NT2/D1 (cell line): ENCODE data around the gene KSR1.

Source experiments
- DNase-seq: peaks from one replicate; pipeline ENCODE4 v3.0.0-alpha.2; 2011; ENCODE audit warnings: low read depth, low spot score
- H3K27me3 ChIP-seq: 2 replicates; pipeline ENCODE4 v1.6.0; 2011; ENCODE audit warnings: mild to moderate bottlenecking; ENCODE audit not compliant: insufficient read length, insufficient read depth
- H3K36me3 ChIP-seq: 2 replicates; pipeline ENCODE4 v1.6.1; 2011; ENCODE audit warnings: mild to moderate bottlenecking, low read length, mixed read lengths; ENCODE audit not compliant: insufficient read depth, insufficient read length
- H3K4me1 ChIP-seq: 2 replicates; pipeline ENCODE4 v1.5.1; 2011; ENCODE audit not compliant: insufficient read depth, insufficient read length
- H3K4me3 ChIP-seq: 2 replicates; pipeline ENCODE4 v1.5.1; 2011; ENCODE audit warnings: low read depth; ENCODE audit not compliant: insufficient read length
- H3K9ac ChIP-seq: 2 replicates; pipeline ENCODE4 v1.6.0; 2011; ENCODE audit warnings: low read depth; ENCODE audit not compliant: insufficient read length
- H3K9me3 ChIP-seq: 2 replicates; pipeline ENCODE4 v1.5.1; 2011; ENCODE audit warnings: mild to moderate bottlenecking, low read length; ENCODE audit not compliant: insufficient read depth
- SUZ12 ChIP-seq: IDR thresholded peaks from 2 replicates; pipeline ENCODE4 v1.6.1; 2011; ENCODE audit not compliant: insufficient read length, insufficient read depth; ENCODE audit errors: extremely low read depth
- YY1 ChIP-seq: IDR thresholded peaks from 2 replicates; pipeline ENCODE4 v1.6.1; 2011; ENCODE audit not compliant: insufficient read length, insufficient read depth
- ZNF274 ChIP-seq: IDR thresholded peaks from 2 replicates; pipeline ENCODE4 v1.6.1; 2011; ENCODE audit warnings: mild to moderate bottlenecking, low read depth, low read length

The KSR1 gene

DNA sequence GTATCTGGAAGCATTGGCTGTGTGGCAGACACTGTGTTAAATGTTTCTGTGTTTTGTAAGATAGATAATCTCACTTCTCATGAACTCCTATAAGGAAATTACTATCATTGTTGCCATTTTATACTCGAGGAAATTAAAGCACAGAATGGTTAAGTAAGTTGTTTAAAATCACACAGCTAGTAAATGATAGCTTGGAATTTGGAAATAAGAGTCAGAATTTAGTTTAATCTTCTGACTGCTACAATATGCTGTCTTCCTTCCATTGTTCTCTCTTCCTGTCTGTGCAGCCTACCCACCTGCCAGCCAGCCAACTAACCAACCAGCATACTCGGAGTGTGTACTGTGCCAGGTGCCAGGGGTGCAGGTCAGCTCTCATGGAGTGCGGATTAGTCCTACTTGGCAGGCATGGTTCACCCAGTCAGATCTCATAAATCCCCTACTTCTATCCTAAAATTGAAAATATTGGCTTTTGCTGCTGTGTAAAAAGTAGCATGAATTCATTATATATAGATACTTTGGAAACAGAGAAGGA lies 94.8 kb downstream of the KSR1 start:
- TF ChIP-seq SUZ12 (no peak), YY1 (no peak), ZNF274 (no peak)
- peaks cover 14% of the 10 kb centered on the region for H3K36me3 ChIP-seq
- H3K27me3 ChIP-seq, result no peaks in the 10 kb centered on the region
- H3K9me3 ChIP-seq, result no peaks in the 10 kb centered on the region
- H3K4me3 ChIP-seq, result no peak overlapping the region
- no peak for DNase-seq
- no peak overlapping the region for H3K9ac ChIP-seq
- H3K4me1 ChIP-seq, result peaks cover 9% of the 10 kb centered on the region

DNA sequence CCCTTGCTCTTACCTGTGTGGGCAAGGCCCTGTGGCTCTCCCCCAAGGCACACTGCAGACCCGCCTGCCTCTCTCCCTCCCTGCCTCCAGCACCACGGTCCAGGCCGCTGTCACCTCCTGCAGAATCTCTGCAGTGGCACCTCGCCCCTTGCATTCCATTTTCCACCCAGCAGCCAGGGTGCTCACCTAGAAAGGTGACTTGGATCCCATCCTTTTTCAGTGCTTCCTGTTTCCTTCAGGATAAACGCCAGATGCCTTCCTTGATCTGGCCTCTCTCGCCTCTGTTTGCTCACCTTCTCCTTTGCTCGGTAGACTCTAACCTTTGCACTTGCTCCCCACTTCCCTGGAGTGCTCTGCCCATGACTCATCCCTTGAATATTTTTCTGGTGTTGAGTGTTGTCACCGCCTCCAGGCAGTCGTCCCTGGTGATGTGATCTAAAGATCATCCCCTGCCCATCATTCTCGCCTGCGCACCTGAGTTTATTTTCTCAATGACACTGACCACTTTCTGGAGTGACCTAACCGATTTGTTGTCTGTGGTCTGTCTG lies 95.5 kb downstream of the KSR1 start:
- H3K9me3 ChIP-seq, result no peaks in the 10 kb centered on the region
- H3K9ac ChIP-seq, result no peak overlapping the region
- TF ChIP-seq SUZ12 (no peak), ZNF274 (no peak), YY1 (no peak)
- H3K4me3 ChIP-seq, result no peak overlapping the region
- no peak for DNase-seq
- no peaks in the 10 kb centered on the region for H3K27me3 ChIP-seq
- H3K36me3 ChIP-seq, result peaks cover 14% of the 10 kb centered on the region
- H3K4me1 ChIP-seq, result peaks cover 5% of the 10 kb centered on the region

DNA sequence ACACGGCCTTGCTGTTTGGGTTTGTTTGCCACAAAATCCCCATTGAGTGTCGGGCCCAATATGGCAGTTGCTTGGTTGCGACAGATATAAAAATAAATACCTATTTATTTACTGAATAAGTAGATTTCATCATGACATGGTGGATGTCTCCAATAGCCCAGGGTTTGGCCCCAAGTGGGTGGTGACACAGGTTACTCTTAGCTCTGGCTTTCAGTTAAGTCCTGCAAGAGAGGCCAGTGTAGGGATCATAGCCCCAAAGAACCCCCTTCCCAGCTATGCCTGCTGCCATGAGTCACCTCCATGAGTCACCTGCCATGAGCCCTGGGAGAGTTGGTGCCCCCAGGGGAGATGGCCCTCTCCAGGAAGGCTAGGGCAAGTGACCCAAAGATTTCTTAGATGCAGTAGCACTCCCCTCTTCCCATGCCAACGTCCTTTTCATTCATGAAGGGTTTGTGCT lies 96.1 kb downstream of the KSR1 start:
- no peak for DNase-seq
- peaks cover 5% of the 10 kb centered on the region for H3K4me1 ChIP-seq
- H3K4me3 ChIP-seq, result no peak overlapping the region

DNA sequence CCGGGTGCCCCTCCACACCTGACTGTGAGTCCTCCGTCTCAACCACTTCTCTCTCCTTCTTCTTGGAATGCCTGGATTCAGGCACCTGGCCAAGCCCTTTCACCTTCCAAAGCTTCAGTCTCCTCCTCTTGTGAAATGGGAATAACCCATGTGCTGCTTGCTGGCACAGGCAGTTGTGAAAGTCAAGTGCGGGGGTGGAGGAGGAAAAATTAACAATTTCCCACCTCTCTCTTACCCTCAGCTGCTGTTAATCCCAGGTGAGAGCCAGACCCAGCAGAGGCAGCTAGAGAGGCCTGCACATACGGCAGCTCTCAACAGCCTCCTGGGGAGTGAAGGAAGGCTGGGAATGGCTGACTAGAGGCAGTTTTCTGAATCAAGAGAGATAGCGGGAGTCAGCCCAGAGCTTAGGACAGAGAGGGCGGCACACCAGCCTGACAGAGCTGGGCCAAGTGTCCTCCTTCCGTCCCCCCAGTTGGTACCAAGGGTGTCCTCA lies 96.8 kb downstream of the KSR1 start:
- no peak for DNase-seq
- peaks cover 5% of the 10 kb centered on the region for H3K4me1 ChIP-seq
- H3K4me3 ChIP-seq, result no peak overlapping the region
- H3K27me3 ChIP-seq, result no peaks in the 10 kb centered on the region
- TF ChIP-seq YY1 (no peak), ZNF274 (no peak), SUZ12 (no peak)
- H3K9me3 ChIP-seq, result no peaks in the 10 kb centered on the region
- no peak overlapping the region for H3K9ac ChIP-seq
- H3K36me3 ChIP-seq, result peaks cover 25% of the 10 kb centered on the region

More for the DNA sequence above, 96.1 kb downstream of the KSR1 start:
- Histone ChIP-seq H3K27me3 (no peaks in the 10 kb centered on the region), H3K9me3 (no peaks in the 10 kb centered on the region), H3K9ac (no peak overlapping the region), H3K36me3 (peaks cover 17% of the 10 kb centered on the region)
- no peak for TF ChIP-seq ZNF274
- no peak for TF ChIP-seq SUZ12
- no peak for TF ChIP-seq YY1

DNA sequence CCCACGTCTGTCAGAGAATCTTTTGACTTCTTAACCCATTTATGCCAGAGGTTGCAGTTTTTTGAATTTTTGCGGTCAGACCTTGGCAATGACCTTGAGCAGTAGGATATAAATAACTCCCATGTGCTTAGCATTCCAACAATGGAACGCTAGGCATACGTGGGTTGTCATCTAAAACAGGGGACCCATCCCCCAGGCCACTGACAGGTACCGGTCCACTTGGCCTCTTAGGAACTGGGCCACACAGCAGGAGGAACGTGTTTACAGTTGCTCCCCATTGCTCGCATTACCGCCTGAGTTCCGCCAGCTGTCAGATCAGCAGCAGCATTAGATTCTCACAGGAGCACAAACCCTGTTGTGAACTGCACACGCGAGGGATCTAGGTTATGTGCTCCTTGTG lies 97.9 kb downstream of the KSR1 start:
- Histone ChIP-seq H3K4me1 (peaks cover 5% of the 10 kb centered on the region), H3K27me3 (no peaks in the 10 kb centered on the region), H3K36me3 (peaks cover 28% of the 10 kb centered on the region), H3K9ac (no peak overlapping the region), H3K9me3 (no peaks in the 10 kb centered on the region), H3K4me3 (no peak overlapping the region)
- TF ChIP-seq YY1 (no peak), SUZ12 (no peak), ZNF274 (no peak)
- DNase-seq, result no peak

DNA sequence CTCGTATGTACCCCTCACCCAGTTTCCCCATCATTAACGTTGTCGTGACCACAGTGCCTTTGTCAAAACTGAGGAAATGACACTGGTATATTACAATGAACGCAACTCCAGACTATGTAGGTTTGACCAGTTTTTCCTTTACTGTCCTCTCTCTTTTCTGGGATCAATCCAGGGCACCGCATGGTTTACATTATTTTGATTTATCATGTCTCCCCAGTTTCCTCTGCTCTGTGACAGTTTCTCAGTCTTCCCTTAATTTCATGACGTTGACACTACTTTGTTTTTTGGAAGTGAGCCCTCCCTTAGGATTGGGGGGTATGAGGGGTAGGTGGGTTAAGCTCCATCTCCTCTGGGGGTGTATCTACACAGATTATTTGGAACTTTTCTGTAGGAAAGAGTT lies 98.7 kb downstream of the KSR1 start:
- Histone ChIP-seq H3K4me1 (peaks cover 5% of the 10 kb centered on the region), H3K4me3 (no peak overlapping the region), H3K9me3 (no peaks in the 10 kb centered on the region), H3K36me3 (peaks cover 33% of the 10 kb centered on the region), H3K9ac (no peak overlapping the region), H3K27me3 (no peaks in the 10 kb centered on the region)
- no peak for TF ChIP-seq YY1
- no peak for TF ChIP-seq ZNF274
- no peak for TF ChIP-seq SUZ12
- no peak for DNase-seq

DNA sequence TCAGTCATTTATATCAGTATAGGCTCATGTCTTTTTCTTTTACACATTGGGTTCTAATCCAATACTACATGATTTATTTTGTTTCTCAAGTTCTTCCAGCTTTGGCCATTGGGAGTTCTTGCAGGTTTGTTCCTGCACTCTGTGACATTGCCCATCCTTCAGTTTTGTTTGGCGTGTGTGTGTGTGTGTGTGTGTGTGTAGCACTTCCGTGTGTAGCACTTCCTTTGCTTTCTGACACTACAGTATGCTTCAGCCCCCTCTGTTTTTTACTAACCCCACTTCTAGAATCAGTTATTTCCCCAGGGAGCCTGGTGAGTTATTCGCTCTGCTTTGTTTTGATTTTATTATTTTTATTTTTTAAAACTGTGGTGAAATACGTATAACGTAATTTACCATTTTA lies 99.1 kb downstream of the KSR1 start:
- H3K36me3 ChIP-seq, result peaks cover 30% of the 10 kb centered on the region
- no peak for TF ChIP-seq YY1
- TF ChIP-seq ZNF274, result no peak
- TF ChIP-seq SUZ12, result no peak
- no peak overlapping the region for H3K9ac ChIP-seq
- no peaks in the 10 kb centered on the region for H3K27me3 ChIP-seq
- DNase-seq, result no peak
- H3K9me3 ChIP-seq, result no peaks in the 10 kb centered on the region
- H3K4me3 ChIP-seq, result no peak overlapping the region
- H3K4me1 ChIP-seq, result peaks cover 5% of the 10 kb centered on the region
